ENCODE data around the gene ARIH1.
"Not testable (repeated sequence)": the region's sequence is repeated elsewhere in the genome, so short reads cannot be mapped to it uniquely, and the experiment has no call there.

The ARIH1 gene

DNA sequence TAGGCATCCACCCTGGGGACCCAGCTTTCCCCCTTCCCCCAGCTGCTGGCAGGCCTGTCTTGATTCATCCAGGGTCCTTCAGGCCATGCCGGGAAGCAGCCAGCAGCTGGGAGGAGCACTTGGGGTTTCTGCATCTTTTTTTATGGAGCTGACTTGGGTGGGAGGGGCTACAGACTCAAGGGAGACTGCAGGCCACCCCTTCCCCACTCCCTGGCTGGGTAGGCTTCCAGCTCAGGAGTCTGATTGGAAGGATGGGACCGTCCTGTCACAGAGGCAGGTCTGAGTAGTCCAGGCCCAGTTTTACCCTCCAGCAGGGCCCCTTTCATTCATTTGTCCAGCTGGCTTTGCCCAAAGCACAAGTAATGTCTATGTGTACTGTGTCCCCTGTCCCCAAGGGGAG is 168.1 kb downstream of the ARIH1 start:
- not testable (repeated sequence) for DNase-seq; H3K27ac Mint-ChIP-seq; H3K4me3 Mint-ChIP-seq; H3K4me1 Mint-ChIP-seq (ENCODE audit: low read depth in 2 of 2); ATAC-seq (replicated peaks); H3K9me3 Mint-ChIP-seq; H3K36me3 Mint-ChIP-seq (ENCODE audit: insufficient read depth); H3K27me3 Mint-ChIP-seq

DNA sequence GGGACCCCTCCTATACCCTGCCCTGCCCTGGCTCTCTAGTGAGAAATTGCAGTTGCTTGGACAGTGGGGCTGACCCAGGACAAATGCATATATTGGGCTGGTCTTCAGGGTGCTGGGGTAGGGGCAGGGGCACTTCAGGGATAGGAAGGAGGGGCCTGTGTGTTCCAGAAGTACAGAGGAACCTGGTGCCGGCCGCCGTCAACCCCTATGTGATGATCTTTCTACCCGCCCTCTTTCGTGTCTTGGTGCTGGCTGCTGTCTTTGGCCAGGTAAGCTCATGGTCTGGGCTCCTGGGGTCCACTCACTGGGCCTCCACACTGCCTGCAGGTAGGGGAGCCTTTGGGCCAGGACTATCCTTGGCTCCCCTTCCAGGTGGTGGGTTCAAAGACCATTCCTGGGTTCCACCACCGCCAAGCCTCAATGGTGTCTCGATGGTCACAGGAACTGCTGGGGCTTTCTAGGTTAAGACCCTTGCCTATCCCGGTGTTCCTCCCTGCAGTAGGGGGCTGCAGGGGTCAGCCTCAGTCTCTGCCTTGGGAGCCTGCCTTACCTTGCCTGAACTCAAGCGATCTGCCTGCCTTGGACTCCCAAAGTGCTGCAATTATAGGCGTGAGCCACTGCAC is 174.6 kb downstream of the ARIH1 start:
- H3K4me3 Mint-ChIP-seq; ATAC-seq (replicated peaks): not testable (repeated sequence)

More for the DNA sequence above, 174.6 kb downstream of the ARIH1 start:
- not testable (repeated sequence) for H3K27me3 Mint-ChIP-seq; H3K9me3 Mint-ChIP-seq; H3K27ac Mint-ChIP-seq; H3K4me1 Mint-ChIP-seq (ENCODE audit: low read depth in 2 of 2); H3K36me3 Mint-ChIP-seq (ENCODE audit: insufficient read depth); DNase-seq

Data from effector memory CD8-positive, alpha-beta T cell (primary cell).